Urinary bladder (tissue), 4 donors: Measurements from ENCODE around the gene TOLLIP. TPM values are rescaled to one million over a fixed set of nuclear protein-coding genes. Genes with fewer than 3 reads are reported as not detected.

Source experiments
- DNase-seq: peaks from one replicate; pipeline ENCODE4 v3.0.0-alpha.2; 2015; ENCODE audit errors: extremely low spot score
- H3K27ac ChIP-seq: one replicate; pipeline ENCODE4 v1.5.1; 2013; ENCODE audit warnings: low read depth, mild to moderate bottlenecking, moderate library complexity
- H3K36me3 ChIP-seq: one replicate; pipeline ENCODE4 v1.6.1; 2013; ENCODE audit warnings: mild to moderate bottlenecking, moderate library complexity; ENCODE audit not compliant: insufficient read depth
- H3K4me1 ChIP-seq: one replicate; pipeline ENCODE4 v1.6.1; 2013; ENCODE audit warnings: mild to moderate bottlenecking, moderate library complexity; ENCODE audit not compliant: insufficient read depth
- H3K4me3 ChIP-seq: one replicate; pipeline ENCODE4 v1.5.1; 2013; ENCODE audit warnings: low read depth, low read length
- WGBS: extraction: QIAGEN DNeasy Blood & Tissue Kit; methylation state at CpG from one replicate; pipeline ENCODE4 v1.1.7; 2013; 5-methylcytosine and 5-hydroxymethylcytosine counted together
- polyA plus RNA-seq: library from polyadenylated mRNA; stranded (reverse); fragments of 200-250 nt; gene quantifications from one replicate; pipeline ENCODE4 v1.2.3, GENCODE V29; 2013
- total RNA-seq: library from RNA; depleted of rRNA; stranded (reverse); fragments of >200 nt; gene quantifications from one replicate; pipeline ENCODE4 v1.2.3, GENCODE V29; 2014
- donor health status: healthy with polysubstance abuse.
- donor health status: healthy.

Gene TOLLIP
- total and polyA plus RNA-seq, 2 donors, result 13.6 to 53.4 TPM

DNA sequence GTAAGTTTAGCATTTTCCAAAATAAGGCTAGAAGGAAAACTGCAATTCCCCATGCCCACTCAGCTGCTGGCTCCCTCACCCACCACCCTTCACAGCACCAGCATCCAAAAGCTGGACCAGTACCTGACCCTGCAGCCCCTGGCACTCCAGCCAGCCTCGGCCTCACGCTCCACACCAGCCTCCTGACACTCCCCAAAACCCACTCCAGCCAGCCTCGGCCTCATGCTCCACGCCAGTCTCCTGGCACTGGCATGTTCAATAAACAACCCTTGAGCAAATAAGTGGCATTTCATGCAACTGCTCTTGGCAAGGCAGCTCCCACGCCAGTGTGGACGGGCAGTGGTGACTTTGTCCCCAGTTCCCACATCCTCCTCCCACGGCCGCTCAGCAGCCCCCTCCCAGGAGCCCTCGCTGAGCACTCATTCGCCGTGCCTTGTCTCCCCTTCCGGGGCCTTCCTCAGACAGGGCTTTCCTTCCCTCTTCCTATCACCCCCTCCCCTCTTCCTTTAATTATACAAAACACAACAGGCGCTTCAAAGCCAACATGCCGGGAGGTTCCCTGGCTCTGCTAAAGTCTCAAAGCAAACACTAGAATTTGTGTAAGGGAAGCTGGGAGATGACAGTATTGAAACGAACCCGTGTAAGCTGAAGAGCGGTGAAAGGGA is 6.8 kb downstream of the TOLLIP start:
- DNase-seq, result no peak
- H3K36me3 ChIP-seq, result no peaks in the 10 kb centered on the region
- 67% methylated on average over 17 of the region's 17 CpGs for WGBS
- H3K4me1 ChIP-seq, result peaks cover 2% of the 10 kb centered on the region
- no peak overlapping the region for H3K4me3 ChIP-seq
- peak overlapping the region; percentile 29 for H3K27ac ChIP-seq

DNA sequence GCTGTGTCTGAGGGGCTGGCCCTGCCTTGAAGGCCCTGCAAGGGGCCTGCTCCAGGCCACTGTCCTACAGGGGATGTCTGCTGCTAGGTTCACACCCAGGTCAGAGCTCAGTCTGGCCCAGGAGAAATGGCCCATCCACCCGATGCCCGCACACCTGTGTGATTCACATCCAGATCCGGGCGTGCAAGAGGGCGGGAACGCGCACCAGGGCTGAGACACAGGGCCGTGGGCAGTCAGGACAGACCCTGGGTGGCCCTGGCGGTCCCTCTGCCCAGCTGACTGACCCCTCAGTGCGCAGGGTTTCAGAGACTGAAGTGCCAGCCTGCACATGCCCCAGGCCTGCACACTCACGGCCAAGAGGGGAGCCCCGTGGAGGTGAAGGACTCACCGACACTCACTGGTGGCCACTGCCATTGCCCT is 7.4 kb downstream of the TOLLIP start:
- peak overlapping the region; percentile 42 for H3K27ac ChIP-seq
- no peak for DNase-seq
- 84% methylated on average over 13 of the region's 13 CpGs for WGBS
- peaks cover 2% of the 10 kb centered on the region for H3K4me1 ChIP-seq
- no peak overlapping the region for H3K4me3 ChIP-seq
- H3K36me3 ChIP-seq, result no peaks in the 10 kb centered on the region

GRCh38 chr11:1301220-1302000 is 8.0 kb downstream of the TOLLIP start:
- peaks cover 2% of the 10 kb centered on the region for H3K4me1 ChIP-seq
- no peak overlapping the region for H3K27ac ChIP-seq
- H3K4me3 ChIP-seq, result no peak overlapping the region
- DNase-seq, result no peak
- no peaks in the 10 kb centered on the region for H3K36me3 ChIP-seq
- WGBS, result 90% methylated on average over 22 of the region's 22 CpGs

DNA sequence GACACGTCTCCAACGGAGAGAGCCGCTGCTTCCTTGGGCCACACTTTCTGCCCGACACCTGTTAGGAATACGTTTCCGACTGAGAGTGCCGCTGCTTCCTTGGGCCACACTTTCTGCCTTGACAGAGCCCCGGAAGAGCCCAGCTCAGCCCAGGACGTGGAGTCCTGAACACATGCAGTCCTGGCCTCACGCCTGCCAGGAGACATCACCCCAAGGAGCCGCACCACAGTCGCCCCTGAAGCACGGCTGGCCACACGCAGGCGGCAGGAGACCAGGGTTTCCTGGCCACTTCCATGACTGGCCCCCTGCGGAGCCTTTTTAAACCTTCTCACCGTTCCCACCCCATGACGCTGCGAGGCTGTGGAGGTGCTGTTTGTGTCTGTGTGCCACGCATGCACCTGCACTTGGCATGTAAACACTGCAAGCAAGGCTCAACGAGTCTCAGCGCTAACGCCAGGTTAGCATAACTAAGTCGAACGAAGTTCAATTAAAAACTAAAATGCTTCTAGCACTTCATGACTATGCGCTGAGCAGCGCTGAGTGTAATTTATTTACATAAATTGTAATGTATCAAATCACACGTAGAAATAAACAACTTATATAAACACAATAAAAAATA is 8.8 kb downstream of the TOLLIP start:
- Histone ChIP-seq H3K4me3 (no peak overlapping the region), H3K27ac (no peak overlapping the region), H3K4me1 (no peaks in the 10 kb centered on the region), H3K36me3 (no peaks in the 10 kb centered on the region)
- DNase-seq, result no peak
- WGBS, result 88% methylated on average over 28 of the region's 28 CpGs

DNA sequence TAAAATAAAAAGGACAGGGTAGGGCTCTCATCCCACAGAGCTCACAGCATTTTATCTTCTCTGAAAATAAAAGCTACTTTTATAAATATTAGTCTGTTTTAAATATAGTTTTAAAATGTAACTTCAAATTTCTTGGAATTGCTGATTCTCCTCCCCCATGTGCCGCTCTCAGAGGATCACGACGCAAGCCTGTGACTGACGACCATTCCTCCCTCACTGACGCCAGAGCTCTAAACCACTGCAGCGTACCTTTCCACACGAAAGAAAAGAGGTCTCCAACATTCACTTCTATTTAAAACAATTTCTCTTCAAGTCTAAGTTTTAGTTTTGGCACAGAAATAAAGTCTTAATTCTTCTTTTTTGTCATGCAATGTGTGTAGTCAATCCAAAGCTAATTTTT is 9.3 kb downstream of the TOLLIP start:
- H3K4me1 ChIP-seq, result no peaks in the 10 kb centered on the region
- no peak for DNase-seq
- H3K27ac ChIP-seq, result no peak overlapping the region

GRCh38 chr11:1299621-1300020 is 9.8 kb downstream of the TOLLIP start:
- no peak for DNase-seq
- no peaks in the 10 kb centered on the region for H3K4me1 ChIP-seq
- no peak overlapping the region for H3K4me3 ChIP-seq
- peaks cover 3% of the 10 kb centered on the region for H3K36me3 ChIP-seq
- WGBS, result 82% methylated on average over 23 of the region's 23 CpGs
- H3K27ac ChIP-seq, result peak overlapping the region; percentile 48

More for the DNA sequence above, 9.3 kb downstream of the TOLLIP start:
- peaks cover 1% of the 10 kb centered on the region for H3K36me3 ChIP-seq
- WGBS, result 44% methylated on average over 7 of the region's 7 CpGs
- H3K4me3 ChIP-seq, result no peak overlapping the region

DNA sequence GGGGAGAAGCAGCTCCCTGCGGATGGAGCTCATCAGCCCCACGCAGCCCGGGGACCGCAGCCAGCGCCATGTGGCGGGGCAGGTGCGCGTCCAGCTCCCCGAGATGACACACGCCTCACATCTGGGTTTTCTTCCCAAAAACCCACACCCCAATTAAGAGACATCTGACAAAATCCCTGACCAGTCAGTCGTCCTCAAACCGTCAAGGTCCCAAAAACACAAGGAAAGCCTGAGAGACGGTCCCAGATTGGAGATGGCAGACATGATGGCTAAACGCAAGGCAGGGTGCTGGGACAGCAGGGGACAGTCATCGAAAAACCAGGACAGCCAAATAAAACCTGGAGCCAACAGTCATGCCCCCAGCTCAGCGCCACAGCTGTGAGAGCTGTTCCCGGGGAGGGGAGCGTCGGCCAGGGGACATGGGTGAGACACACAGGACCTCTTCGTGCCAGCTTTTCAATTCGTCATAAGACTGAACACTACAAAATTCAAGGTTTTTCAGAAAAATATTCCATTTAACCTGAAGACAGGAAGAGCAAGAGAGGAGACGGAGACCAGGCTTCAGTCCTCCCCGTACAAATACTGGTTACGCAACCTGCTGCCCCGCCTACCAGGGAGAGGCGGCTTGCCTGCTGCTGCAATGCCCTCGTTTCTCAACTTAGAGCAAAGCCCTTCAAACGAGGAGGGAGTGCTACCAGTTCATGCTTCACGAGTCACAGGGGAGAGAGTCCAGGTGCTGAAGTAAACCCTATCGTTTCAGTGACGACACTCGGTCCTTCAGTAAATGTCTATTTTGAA is 10.5 kb downstream of the TOLLIP start:
- Histone ChIP-seq H3K27ac (peak overlapping the region; percentile 72), H3K36me3 (peaks cover 3% of the 10 kb centered on the region), H3K4me1 (no peaks in the 10 kb centered on the region), H3K4me3 (no peak overlapping the region)
- WGBS, result 67% methylated on average over 32 of the region's 32 CpGs
- DNase-seq, result peak; percentile 64

DNA sequence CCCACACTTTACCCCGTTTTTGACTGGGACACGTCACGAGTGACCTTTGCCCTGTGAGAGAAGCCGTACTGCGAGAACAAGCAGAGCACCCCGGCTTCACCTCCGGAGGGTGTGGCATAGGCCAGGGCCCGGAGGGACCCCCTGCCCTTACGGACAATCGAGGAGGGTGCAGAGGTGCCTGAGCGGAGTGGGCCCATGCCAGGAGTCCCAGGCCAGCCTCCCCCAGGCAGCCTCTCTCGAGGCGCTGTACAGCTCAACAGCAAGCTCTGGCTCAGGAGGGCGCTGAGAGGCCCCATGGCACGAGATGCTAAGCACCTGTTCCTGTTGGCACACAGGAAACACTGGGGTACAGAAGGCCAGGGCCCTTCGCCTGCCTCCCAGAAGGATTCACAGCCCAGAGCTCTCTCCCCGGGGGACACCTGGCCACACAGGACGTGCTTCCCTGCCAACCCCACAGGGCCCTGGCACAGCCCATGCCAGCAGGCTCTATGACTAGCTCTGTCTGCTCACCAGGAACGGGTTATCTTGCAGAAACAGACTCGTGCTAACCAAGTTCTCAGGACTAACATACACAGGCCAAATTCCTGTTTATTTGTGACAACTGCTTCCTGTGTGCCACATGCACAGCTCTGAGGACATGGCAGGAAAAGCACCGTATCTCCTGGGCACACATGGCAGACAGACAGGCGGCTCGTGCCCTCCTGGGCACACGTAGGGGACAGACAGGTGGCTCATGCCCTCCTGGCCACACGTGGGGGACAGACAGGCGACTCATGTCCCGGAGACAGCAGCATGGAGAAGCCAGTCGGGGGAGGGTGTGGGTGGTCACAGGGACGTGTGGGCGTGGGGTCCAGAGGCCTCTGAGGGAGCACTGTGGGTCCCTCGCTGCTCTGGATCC is 11.6 kb downstream of the TOLLIP start:
- H3K4me1 ChIP-seq, result no peaks in the 10 kb centered on the region

DNA sequence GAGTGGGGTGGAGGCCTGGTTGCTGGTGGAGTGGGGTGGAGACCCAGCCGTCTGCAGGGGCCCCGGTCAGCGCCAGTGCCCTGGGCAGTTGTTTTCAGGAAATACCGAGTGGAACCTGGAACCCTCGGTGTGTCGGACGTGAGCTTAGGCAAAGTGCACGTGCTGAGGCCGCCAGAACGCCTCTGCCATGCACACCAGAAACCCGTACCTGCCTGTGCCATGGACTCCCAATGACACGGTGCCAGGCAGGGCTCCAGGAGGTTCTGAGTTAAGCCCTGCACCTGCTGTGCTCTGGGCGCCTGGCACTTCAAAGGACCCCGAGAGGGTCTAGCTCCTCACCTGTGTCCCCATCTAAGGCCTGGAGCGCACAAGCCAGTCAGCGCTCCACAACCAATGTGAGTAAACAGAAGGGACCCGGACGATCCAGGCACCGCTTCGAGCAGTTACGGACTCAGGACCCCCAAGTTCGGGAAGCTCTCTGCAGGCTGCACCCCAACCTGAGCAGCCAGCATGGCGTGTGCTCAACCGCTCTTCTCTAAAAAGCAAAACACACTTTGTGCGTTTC is 12.3 kb downstream of the TOLLIP start:
- Histone ChIP-seq H3K36me3 (peaks cover 7% of the 10 kb centered on the region), H3K4me1 (no peaks in the 10 kb centered on the region), H3K4me3 (no peak overlapping the region), H3K27ac (no peak overlapping the region)
- no peak for DNase-seq
- 95% methylated on average over 25 of the region's 25 CpGs for WGBS

More for the DNA sequence above, 11.6 kb downstream of the TOLLIP start:
- Histone ChIP-seq H3K4me3 (no peak overlapping the region), H3K27ac (peak overlapping the region; percentile 33), H3K36me3 (peaks cover 3% of the 10 kb centered on the region)
- DNase-seq, result no peak
- WGBS, result 80% methylated on average over 31 of the region's 31 CpGs

- DNase-seq, result no peak
- peaks cover 7% of the 10 kb centered on the region for H3K36me3 ChIP-seq
- no peaks in the 10 kb centered on the region for H3K4me1 ChIP-seq
- no peak overlapping the region for H3K27ac ChIP-seq
- 92% methylated on average over 9 of the region's 9 CpGs for WGBS
- H3K4me3 ChIP-seq, result no peak overlapping the region
Measured at GRCh38 chr11:1296287-1296686, 13.1 kb downstream of the TOLLIP start.

DNA sequence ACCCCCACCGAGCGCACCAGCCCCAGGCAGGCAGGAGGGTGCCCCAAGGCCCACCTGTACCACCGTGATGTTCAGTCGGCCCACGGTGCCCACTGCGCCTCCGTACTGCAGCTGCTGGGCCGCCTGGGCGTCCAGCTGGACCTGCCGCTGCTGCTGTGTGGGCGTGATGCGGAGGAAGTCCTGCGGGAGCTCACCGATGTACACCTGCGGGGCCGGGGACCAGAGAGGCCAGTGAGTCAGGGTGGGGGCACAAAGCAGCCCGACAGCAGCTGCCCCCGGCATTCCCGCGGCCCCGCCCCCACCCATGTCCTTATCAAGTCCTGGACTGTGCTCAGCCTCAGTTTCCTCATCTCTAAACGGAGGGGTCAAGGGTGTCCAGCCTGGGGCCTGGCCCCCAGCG is 13.8 kb downstream of the TOLLIP start:
- no peak overlapping the region for H3K4me3 ChIP-seq
- no peak for DNase-seq
- WGBS, result 94% methylated on average over 23 of the region's 23 CpGs
- H3K27ac ChIP-seq, result no peak overlapping the region
- H3K36me3 ChIP-seq, result peaks cover 7% of the 10 kb centered on the region
- no peaks in the 10 kb centered on the region for H3K4me1 ChIP-seq

- Histone ChIP-seq H3K4me1 (no peaks in the 10 kb centered on the region), H3K27ac (no peak overlapping the region), H3K4me3 (no peak overlapping the region), H3K36me3 (peaks cover 7% of the 10 kb centered on the region)
- WGBS, result 89% methylated on average over 22 of the region's 22 CpGs
- no peak for DNase-seq
Measured at GRCh38 chr11:1295086-1295485, 14.3 kb downstream of the TOLLIP start.
